Caco-2 (cell line): ENCODE data around the gene LRRC58. TPM values are rescaled to one million over a fixed set of nuclear protein-coding genes. Genes with fewer than 3 reads are reported as not detected.

Source experiments
- BruUV-seq: library from RNA; stranded (reverse); fragments of 400-500 nt; replicated peaks from 2 replicates; lab custom pipeline; 2021; lab: Mats Ljungman, UMichigan
- CTCF ChIA-PET: fragments of 300-600 bp; sonication (Branson Sonifier 250); formaldehyde crosslinking; loops from one replicate; lab custom pipeline; 2022; ENCODE audit warnings: antibody characterized with exemption; lab: Charles Lee
- POLR2A ChIA-PET: fragments of 300-600 bp; sonication (Branson Sonifier 250); formaldehyde crosslinking; loops from one replicate; lab custom pipeline; 2022; ENCODE audit warnings: antibody characterized with exemption; lab: Charles Lee
- DNase-seq, 2 experiments: peaks; one replicate each; pipeline versions ENCODE4 v3.0.0 to v3.0.0-alpha.2; 2020 to 2022
- H3K27me3 ChIP-seq: replicated peaks from 2 replicates; pipeline ENCODE4 v1.6.0; 2011; ENCODE audit warnings: low read length; ENCODE audit not compliant: control insufficient read depth, insufficient read depth
- H3K36me3 ChIP-seq: 2 replicates; pipeline ENCODE4 v1.5.1; 2011; ENCODE audit warnings: low read length; ENCODE audit not compliant: control insufficient read depth, insufficient read depth
- H3K4me1 ChIP-seq: fragments of 250-450 bp; sonication (Bioruptor Pico); 2 replicates; pipeline ENCODE4 v1.5.1; 2020; ENCODE audit warnings: mild to moderate bottlenecking
- H3K4me3 ChIP-seq: 2 replicates; pipeline ENCODE4 v1.5.1; 2011; ENCODE audit warnings: low read depth, mild to moderate bottlenecking, control low read depth, low read length
- H3K9me3 ChIP-seq: fragments of 250-450 bp; sonication (Bioruptor Pico); 2 replicates; pipeline ENCODE4 v1.5.1; 2020; ENCODE audit warnings: mild to moderate bottlenecking, moderate library complexity
- H3K27ac Mint-ChIP-seq: one replicate; pipeline ENCODE4 v1.8.0; 2022; ENCODE audit warnings: mixed read lengths; ENCODE audit not compliant: unreplicated experiment
- H3K27me3 Mint-ChIP-seq: one replicate; pipeline ENCODE4 v1.8.0; 2022; ENCODE audit warnings: mixed read lengths; ENCODE audit not compliant: insufficient read depth, unreplicated experiment
- H3K36me3 Mint-ChIP-seq: one replicate; pipeline ENCODE4 v1.8.0; 2022; ENCODE audit warnings: mild to moderate bottlenecking, mixed read lengths; ENCODE audit not compliant: insufficient read depth, unreplicated experiment
- H3K4me1 Mint-ChIP-seq: one replicate; pipeline ENCODE4 v1.8.0; 2022; ENCODE audit warnings: low read depth, mixed read lengths; ENCODE audit not compliant: unreplicated experiment
- H3K4me3 Mint-ChIP-seq: one replicate; pipeline ENCODE4 v1.8.0; 2022; ENCODE audit warnings: mild to moderate bottlenecking, moderate library complexity, mixed read lengths; ENCODE audit not compliant: unreplicated experiment
- H3K9me3 Mint-ChIP-seq: one replicate; pipeline ENCODE4 v1.8.0; 2022; ENCODE audit warnings: mixed read lengths; ENCODE audit not compliant: unreplicated experiment
- intact Hi-C: fragments of 100-400 bp; cut with micrococcal nuclease; formaldehyde crosslinking; loops from one replicate; pipeline ENCODE4 v1.10.0; 2022; ENCODE audit not compliant: unreplicated experiment
- total RNA-seq: library from RNA; stranded (reverse); gene quantifications from 2 replicates; pipeline ENCODE4 v1.2.3, GENCODE V29; 2022
- TF ChIP-seq, protein P1 (sequence below), 2 experiments: fragments of 200-600 bp in 1 of 2; IDR thresholded peaks; 1 replicate in 1 of 2; 2 replicates in 1 of 2; pipeline versions ENCODE4 v1.5.1 to v1.8.0; 2011 to 2022; ENCODE audit warnings: antibody characterized with exemption in 1 of 2, control low read depth in 1 of 2, inconsistent platforms in 1 of 2, low read depth in 1 of 2, low read length in 1 of 2, mild to moderate bottlenecking in 1 of 2, moderate library complexity in 1 of 2; ENCODE audit not compliant: insufficient read depth in 1 of 2, severe bottlenecking in 1 of 2, unreplicated experiment in 1 of 2

Gene LRRC58
- total RNA-seq, 1 experiment from 2014 or later = 20.5 TPM

- POLR2A ChIA-PET = no interaction called here
- no peaks in the 10 kb centered on the region for H3K36me3 Mint-ChIP-seq
- no peak for DNase-seq
- Histone ChIP-seq H3K4me1 (no peaks in the 10 kb centered on the region), H3K36me3 (no peaks in the 10 kb centered on the region), H3K9me3 (0 out of 2 replicates have a peak, but pooled peaks cover 4% of the 10 kb centered on the region), H3K4me3 (no peak overlapping the region), H3K27me3 (no peaks in the 10 kb centered on the region)
- TF ChIP-seq, protein P1, sequence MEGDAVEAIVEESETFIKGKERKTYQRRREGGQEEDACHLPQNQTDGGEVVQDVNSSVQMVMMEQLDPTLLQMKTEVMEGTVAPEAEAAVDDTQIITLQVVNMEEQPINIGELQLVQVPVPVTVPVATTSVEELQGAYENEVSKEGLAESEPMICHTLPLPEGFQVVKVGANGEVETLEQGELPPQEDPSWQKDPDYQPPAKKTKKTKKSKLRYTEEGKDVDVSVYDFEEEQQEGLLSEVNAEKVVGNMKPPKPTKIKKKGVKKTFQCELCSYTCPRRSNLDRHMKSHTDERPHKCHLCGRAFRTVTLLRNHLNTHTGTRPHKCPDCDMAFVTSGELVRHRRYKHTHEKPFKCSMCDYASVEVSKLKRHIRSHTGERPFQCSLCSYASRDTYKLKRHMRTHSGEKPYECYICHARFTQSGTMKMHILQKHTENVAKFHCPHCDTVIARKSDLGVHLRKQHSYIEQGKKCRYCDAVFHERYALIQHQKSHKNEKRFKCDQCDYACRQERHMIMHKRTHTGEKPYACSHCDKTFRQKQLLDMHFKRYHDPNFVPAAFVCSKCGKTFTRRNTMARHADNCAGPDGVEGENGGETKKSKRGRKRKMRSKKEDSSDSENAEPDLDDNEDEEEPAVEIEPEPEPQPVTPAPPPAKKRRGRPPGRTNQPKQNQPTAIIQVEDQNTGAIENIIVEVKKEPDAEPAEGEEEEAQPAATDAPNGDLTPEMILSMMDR (IDR thresholded peaks at IDR 0.05; ENCODE audit: insufficient read depth in 1 of 2, low read depth in 1 of 2, low read length in 1 of 2, severe bottlenecking in 1 of 2, unreplicated experiment in 1 of 2) = no peak
- H3K4me3 Mint-ChIP-seq = no peak overlapping the region
- CTCF ChIA-PET = no interaction called here
- intact Hi-C loops = loop anchor here (5.0 kb wide), 1 partner anchor 67 kb away; the partner anchor contains the start of gene LRRC58
- BruUV-seq = no TSS peak
- no peak overlapping the region for H3K27ac Mint-ChIP-seq
- no peaks in the 10 kb centered on the region for H3K4me1 Mint-ChIP-seq
- H3K27me3 Mint-ChIP-seq = peaks cover 2% of the 10 kb centered on the region
- H3K9me3 Mint-ChIP-seq = no peaks in the 10 kb centered on the region
Observed at GRCh38 chr3:120280026-120280425, 69.1 kb downstream of the LRRC58 start.

- Histone ChIP-seq H3K27me3 (no peaks in the 10 kb centered on the region), H3K4me1 (no peaks in the 10 kb centered on the region), H3K9me3 (0 out of 2 replicates have a peak, but pooled peaks cover 4% of the 10 kb centered on the region), H3K36me3 (no peaks in the 10 kb centered on the region), H3K4me3 (no peak overlapping the region)
- no peak for DNase-seq
- Mint-ChIP-seq H3K36me3 (no peaks in the 10 kb centered on the region), H3K27me3 (no peaks in the 10 kb centered on the region), H3K4me1 (no peaks in the 10 kb centered on the region), H3K4me3 (no peak overlapping the region), H3K9me3 (no peaks in the 10 kb centered on the region), H3K27ac (no peak overlapping the region)
- BruUV-seq = no TSS peak
- CTCF ChIA-PET = no interaction called here
- POLR2A ChIA-PET = no interaction called here
- TF ChIP-seq, protein P1 (IDR thresholded peaks at IDR 0.05; ENCODE audit: insufficient read depth in 1 of 2, low read depth in 1 of 2, low read length in 1 of 2, severe bottlenecking in 1 of 2, unreplicated experiment in 1 of 2) = no peak
- intact Hi-C loops = no loop called here
Observed at GRCh38 chr3:120276767-120277166, 72.4 kb downstream of the LRRC58 start.

DNA sequence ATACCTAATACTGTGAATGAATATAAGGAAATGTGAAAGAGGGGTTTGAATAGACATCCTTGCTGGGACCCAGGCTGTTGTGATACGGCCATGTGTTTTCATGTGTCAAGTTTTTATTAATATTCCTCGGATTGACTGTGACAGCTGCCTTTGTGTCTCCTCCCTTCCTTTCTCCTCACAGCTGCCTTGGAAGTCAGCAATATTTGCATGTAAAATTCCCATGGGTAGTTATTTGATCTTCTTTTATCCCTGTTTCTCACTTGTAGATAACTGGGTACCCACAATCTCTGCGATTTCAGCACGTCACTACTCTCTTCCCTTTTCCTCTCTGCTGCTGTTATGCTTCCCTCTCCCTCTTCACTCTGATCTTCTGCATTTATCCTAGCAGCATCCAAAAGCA, 73.5 kb downstream of the LRRC58 start:
- TF ChIP-seq, protein P1 (IDR thresholded peaks at IDR 0.05; ENCODE audit: insufficient read depth in 1 of 2, low read depth in 1 of 2, low read length in 1 of 2, severe bottlenecking in 1 of 2, unreplicated experiment in 1 of 2) = no peak
- no peak overlapping the region for H3K4me3 Mint-ChIP-seq
- ChIA-PET CTCF (no interaction called here), POLR2A (no interaction called here)
- no peaks in the 10 kb centered on the region for H3K36me3 Mint-ChIP-seq
- no TSS peak for BruUV-seq
- H3K27me3 Mint-ChIP-seq = no peaks in the 10 kb centered on the region
- no peaks in the 10 kb centered on the region for H3K36me3 ChIP-seq
- no peaks in the 10 kb centered on the region for H3K4me1 Mint-ChIP-seq
- no peak for DNase-seq
- intact Hi-C loops = no loop called here
- H3K4me1 ChIP-seq = no peaks in the 10 kb centered on the region
- no peak overlapping the region for H3K27ac Mint-ChIP-seq
- 0 out of 2 replicates have a peak, but pooled peaks cover 4% of the 10 kb centered on the region for H3K9me3 ChIP-seq
- H3K4me3 ChIP-seq = no peak overlapping the region
- H3K9me3 Mint-ChIP-seq = no peaks in the 10 kb centered on the region
- no peaks in the 10 kb centered on the region for H3K27me3 ChIP-seq
